Activated naive CD4-positive, alpha-beta T cell treated with anti-CD3 and anti-CD28 coated beads, Interleukin-2, amount 50 U/mL, for 72 hours (primary cell): ENCODE measurements around the gene ERBIN. TPM values are rescaled to one million over a fixed set of nuclear protein-coding genes. Genes with fewer than 3 reads are reported as not detected.
"Not testable (repeated sequence)": the region's sequence is repeated elsewhere in the genome, so short reads cannot be mapped to it uniquely, and the experiment has no call there.

Source experiments
- ATAC-seq, 2 donors: fragments of 150-1000 bp; cut with Tn5 transposase; 2 replicates each; pipeline ENCODE4 v1.10.0; 2021; ENCODE audit warnings: mild to moderate bottlenecking in 2 of 2, moderate library complexity in 2 of 2
- DNase-seq, 2 donors: peaks; one replicate each; pipeline ENCODE4 v3.0.0; 2021 to 2022; ENCODE audit warnings: low spot score in 2 of 2
- H3K27ac Mint-ChIP-seq, 2 donors: one replicate each; pipeline ENCODE4 v1.8.0; 2022; ENCODE audit warnings: mild to moderate bottlenecking in 2 of 2, mixed read lengths in 2 of 2
- H3K36me3 Mint-ChIP-seq, 2 donors: one replicate each; pipeline ENCODE4 v1.8.0; 2022; ENCODE audit warnings: mixed read lengths in 2 of 2
- H3K9me3 Mint-ChIP-seq, 2 donors: one replicate each; pipeline ENCODE4 v1.8.0; 2022; ENCODE audit warnings: mixed read lengths in 2 of 2
- total RNA-seq, 2 donors: library from RNA; stranded (reverse); gene quantifications; one replicate each; pipeline ENCODE4 v1.2.3, GENCODE V29; 2022

ERBIN gene
- total RNA-seq, 2 donors from 2014 or later = 46.1 to 55.2 TPM

- H3K36me3 Mint-ChIP-seq = peaks cover 28 to 33% of the 10 kb centered on the region in 2 donors
Observed at GRCh38 chr5:66002415-66002814, 76.0 kb downstream of the ERBIN start.

GRCh38 chr5:66004216-66004615, 77.8 kb downstream of the ERBIN start:
- H3K36me3 Mint-ChIP-seq = peaks cover 28 to 36% of the 10 kb centered on the region in 2 donors
- DNase-seq (no peak), ATAC-seq (no peak)
- no peak overlapping the region for H3K27ac Mint-ChIP-seq
- peaks cover 3 to 10% of the 10 kb centered on the region in 2 donors for H3K9me3 Mint-ChIP-seq

More at GRCh38 chr5:66002415-66002814, 76.0 kb downstream of the ERBIN start:
- ATAC-seq (peak; percentile 97 to 98), DNase-seq (no peak)
- Mint-ChIP-seq H3K27ac (peak overlapping the region in 1 of 2 donors; percentile 34), H3K9me3 (peaks cover 3 to 10% of the 10 kb centered on the region in 2 donors)

- ATAC-seq (no peak), DNase-seq (no peak)
- peaks cover 3 to 10% of the 10 kb centered on the region in 2 donors for H3K9me3 Mint-ChIP-seq
- H3K27ac Mint-ChIP-seq = no peak overlapping the region
- H3K36me3 Mint-ChIP-seq = peaks cover 14 to 46% of the 10 kb centered on the region in 2 donors
Observed at GRCh38 chr5:66009277-66009676, 82.9 kb downstream of the ERBIN start.

GRCh38 chr5:66010476-66010875, 84.1 kb downstream of the ERBIN start:
- H3K36me3 Mint-ChIP-seq = peaks cover 6 to 34% of the 10 kb centered on the region in 2 donors
- ATAC-seq (peak in 1 of 2 donors; percentile 73), DNase-seq (no peak)
- no peak overlapping the region for H3K27ac Mint-ChIP-seq
- H3K9me3 Mint-ChIP-seq = peaks cover under 1 to 3% of the 10 kb centered on the region in 2 donors

GRCh38 chr5:66012271-66012670, 85.9 kb downstream of the ERBIN start:
- ATAC-seq = no peak
- Mint-ChIP-seq H3K27ac (no peak overlapping the region), H3K9me3 (no peaks in the 10 kb centered on the region), H3K36me3 (peaks cover 0 to 26% of the 10 kb centered on the region in 2 donors)
- no peak for DNase-seq

GRCh38 chr5:66013397-66013796, 87.0 kb downstream of the ERBIN start:
- Mint-ChIP-seq H3K9me3 (no peaks in the 10 kb centered on the region), H3K27ac (no peak overlapping the region), H3K36me3 (peaks cover 0 to 26% of the 10 kb centered on the region in 2 donors)
- no peak for DNase-seq
- ATAC-seq = no peak

GRCh38 chr5:66013906-66014305, 87.5 kb downstream of the ERBIN start:
- DNase-seq = no peak
- H3K36me3 Mint-ChIP-seq = peaks cover 0 to 25% of the 10 kb centered on the region in 2 donors
- H3K9me3 Mint-ChIP-seq = no peaks in the 10 kb centered on the region
- H3K27ac Mint-ChIP-seq = no peak overlapping the region
- no peak for ATAC-seq

- H3K36me3 Mint-ChIP-seq = peaks cover 0 to 11% of the 10 kb centered on the region in 2 donors
- ATAC-seq = no peak
- H3K27ac Mint-ChIP-seq = no peak overlapping the region
Observed at GRCh38 chr5:66015196-66015960, 89.0 kb downstream of the ERBIN start.

GRCh38 chr5:66021585-66021984, 95.2 kb downstream of the ERBIN start:
- Mint-ChIP-seq H3K9me3 (no peaks in the 10 kb centered on the region), H3K27ac (peak overlapping the region in 1 of 2 donors; percentile 37), H3K36me3 (no peaks in the 10 kb centered on the region)
- no peak for DNase-seq
- ATAC-seq = no peak

More at GRCh38 chr5:66015196-66015960, 89.0 kb downstream of the ERBIN start:
- no peaks in the 10 kb centered on the region for H3K9me3 Mint-ChIP-seq
- DNase-seq = no peak

GRCh38 chr5:66039296-66039695, 112.9 kb downstream of the ERBIN start:
- H3K27ac Mint-ChIP-seq = no peak overlapping the region
- DNase-seq (no peak), ATAC-seq (no peak)
- H3K9me3 Mint-ChIP-seq = no peaks in the 10 kb centered on the region
- peaks cover 4 to 21% of the 10 kb centered on the region in 2 donors for H3K36me3 Mint-ChIP-seq

- peaks cover 4 to 25% of the 10 kb centered on the region in 2 donors for H3K36me3 Mint-ChIP-seq
- no peak for ATAC-seq
- DNase-seq = no peak
- no peaks in the 10 kb centered on the region for H3K9me3 Mint-ChIP-seq
- no peak overlapping the region for H3K27ac Mint-ChIP-seq
Observed at GRCh38 chr5:66039701-66040100, 113.3 kb downstream of the ERBIN start.

- no peaks in the 10 kb centered on the region for H3K9me3 Mint-ChIP-seq
- ATAC-seq = no peak
- H3K36me3 Mint-ChIP-seq = peaks cover 4 to 25% of the 10 kb centered on the region in 2 donors
- DNase-seq = no peak
- H3K27ac Mint-ChIP-seq = no peak overlapping the region
Observed at GRCh38 chr5:66041627-66042026, 115.3 kb downstream of the ERBIN start.

GRCh38 chr5:66057239-66057638, 130.9 kb downstream of the ERBIN start:
- H3K27ac Mint-ChIP-seq = no peak overlapping the region
- ATAC-seq = no peak
- H3K9me3 Mint-ChIP-seq = peaks cover 6 to 13% of the 10 kb centered on the region in 2 donors
- DNase-seq = no peak
- peaks cover 27 to 47% of the 10 kb centered on the region in 2 donors for H3K36me3 Mint-ChIP-seq

GRCh38 chr5:66061320-66061719, 134.9 kb downstream of the ERBIN start:
- peaks cover 26 to 39% of the 10 kb centered on the region in 2 donors for H3K36me3 Mint-ChIP-seq
- not testable (repeated sequence) for H3K27ac Mint-ChIP-seq, ATAC-seq

GRCh38 chr5:66063061-66063460, 136.7 kb downstream of the ERBIN start:
- not testable (repeated sequence) for DNase-seq, ATAC-seq, H3K27ac Mint-ChIP-seq
- Mint-ChIP-seq H3K9me3 (peaks cover 7 to 15% of the 10 kb centered on the region in 2 donors), H3K36me3 (peaks cover 26 to 36% of the 10 kb centered on the region in 2 donors)

More at GRCh38 chr5:66061320-66061719, 134.9 kb downstream of the ERBIN start:
- DNase-seq = not testable (repeated sequence)
- H3K9me3 Mint-ChIP-seq = peaks cover 7 to 15% of the 10 kb centered on the region in 2 donors

GRCh38 chr5:66066826-66067225, 140.5 kb downstream of the ERBIN start:
- H3K9me3 Mint-ChIP-seq = peaks cover 4 to 6% of the 10 kb centered on the region in 2 donors
- no peak overlapping the region for H3K27ac Mint-ChIP-seq
- H3K36me3 Mint-ChIP-seq = peaks cover 14 to 21% of the 10 kb centered on the region in 2 donors
- no peak for ATAC-seq
- no peak for DNase-seq

GRCh38 chr5:66072031-66072430, 145.7 kb downstream of the ERBIN start:
- DNase-seq (peak in 1 of 2 donors; percentile 7), ATAC-seq (peak; percentile 75 to 94)
- no peaks in the 10 kb centered on the region for H3K9me3 Mint-ChIP-seq
- no peak overlapping the region for H3K27ac Mint-ChIP-seq
- peaks cover 0 to 5% of the 10 kb centered on the region in 2 donors for H3K36me3 Mint-ChIP-seq
